ENCODE measurements around the gene ATP8B3. TPM values are rescaled to one million over a fixed set of nuclear protein-coding genes. Genes with fewer than 3 reads are reported as not detected.

ATP8B3 gene
- total and polyA plus RNA-seq, 3 experiments from 2014 or later: 0.97 to 2.4 (median 1.6) TPM

- Histone ChIP-seq H3K27ac (ENCODE audit: low read depth, low read length) (no peak overlapping the region), H3K9me3 (ENCODE audit: low read length) (no peaks in the 10 kb centered on the region), H3K36me3 (ENCODE audit: insufficient read depth, low read length) (no peaks in the 10 kb centered on the region), H3K4me3 (ENCODE audit: low read length) (no peak overlapping the region), H3K4me1 (ENCODE audit: insufficient read depth, low read length) (no peaks in the 10 kb centered on the region), H3K27me3 (ENCODE audit: insufficient read depth, low read length, poor library complexity, severe bottlenecking) (no peaks in the 10 kb centered on the region)
- no peak overlapping the region for H3K27ac Mint-ChIP-seq
- ChIA-PET CTCF (interaction anchor here (1.5 kb wide), 1 partner anchor 36 kb away, joined by 5 read pairs; no protein-coding TSS in a partner anchor), POLR2A (no interaction called here)
- H3K27me3 Mint-ChIP-seq: peaks cover 8 to 16% of the 10 kb centered on the region in 2 donors
- no peaks in the 10 kb centered on the region for H3K4me1 Mint-ChIP-seq
- no peak for DNase-seq
- H3K36me3 Mint-ChIP-seq: no peaks in the 10 kb centered on the region
- H3K4me3 Mint-ChIP-seq: no peak overlapping the region
- no peaks in the 10 kb centered on the region for H3K9me3 Mint-ChIP-seq
These were observed 22.6 kb downstream of the ATP8B3 start for GRCh38 chr19:1789261-1790041.

GRCh38 chr19:1787116-1787515 is 25.0 kb downstream of the ATP8B3 start:
- peaks cover 26% of the 10 kb centered on the region in 2 donors for H3K27me3 Mint-ChIP-seq
- H3K27me3 ChIP-seq (ENCODE audit: insufficient read depth, low read length, poor library complexity, severe bottlenecking): peaks cover 6% of the 10 kb centered on the region
- ChIA-PET POLR2A (no interaction called here), CTCF (no interaction called here)
- no peaks in the 10 kb centered on the region for H3K4me1 Mint-ChIP-seq
- H3K36me3 ChIP-seq (ENCODE audit: insufficient read depth, low read length): no peaks in the 10 kb centered on the region
- no peak overlapping the region for H3K27ac ChIP-seq (ENCODE audit: low read depth, low read length)
- H3K9me3 Mint-ChIP-seq: peaks cover 0 to 6% (median 6%) of the 10 kb centered on the region in 5 donors
- no peak overlapping the region for H3K4me3 Mint-ChIP-seq
- no peak overlapping the region for H3K4me3 ChIP-seq (ENCODE audit: low read length)
- no peaks in the 10 kb centered on the region for H3K4me1 ChIP-seq (ENCODE audit: insufficient read depth, low read length)
- H3K9me3 ChIP-seq (ENCODE audit: low read length): peaks cover under 1% of the 10 kb centered on the region
- no peaks in the 10 kb centered on the region for H3K36me3 Mint-ChIP-seq
- no peak for DNase-seq
- H3K27ac Mint-ChIP-seq: peak overlapping the region in 1 of 8 donors; percentile 41

GRCh38 chr19:1786668-1787067 is 25.4 kb downstream of the ATP8B3 start:
- Mint-ChIP-seq H3K4me3 (no peak overlapping the region), H3K36me3 (no peaks in the 10 kb centered on the region), H3K27me3 (peaks cover 30 to 31% of the 10 kb centered on the region in 2 donors), H3K4me1 (no peaks in the 10 kb centered on the region), H3K27ac (no peak overlapping the region), H3K9me3 (peaks cover 0 to 10% (median 6%) of the 10 kb centered on the region in 5 donors)
- Histone ChIP-seq H3K4me3 (ENCODE audit: low read length) (no peak overlapping the region), H3K4me1 (ENCODE audit: insufficient read depth, low read length) (no peaks in the 10 kb centered on the region), H3K9me3 (ENCODE audit: low read length) (peaks cover 5% of the 10 kb centered on the region), H3K27me3 (ENCODE audit: insufficient read depth, low read length, poor library complexity, severe bottlenecking) (peaks cover 10% of the 10 kb centered on the region), H3K36me3 (ENCODE audit: insufficient read depth, low read length) (no peaks in the 10 kb centered on the region), H3K27ac (ENCODE audit: low read depth, low read length) (no peak overlapping the region)
- ChIA-PET CTCF (no interaction called here), POLR2A (no interaction called here)
- no peak for DNase-seq

- Mint-ChIP-seq H3K4me3 (no peak overlapping the region), H3K27ac (no peak overlapping the region), H3K36me3 (no peaks in the 10 kb centered on the region), H3K4me1 (no peaks in the 10 kb centered on the region), H3K9me3 (peaks cover 0 to 16% (median 9%) of the 10 kb centered on the region in 5 donors), H3K27me3 (peaks cover 35 to 40% of the 10 kb centered on the region in 2 donors)
- no peak overlapping the region for H3K4me3 ChIP-seq (ENCODE audit: low read length)
- H3K9me3 ChIP-seq (ENCODE audit: low read length): peaks cover 6% of the 10 kb centered on the region
- no peaks in the 10 kb centered on the region for H3K4me1 ChIP-seq (ENCODE audit: insufficient read depth, low read length)
- no peaks in the 10 kb centered on the region for H3K36me3 ChIP-seq (ENCODE audit: insufficient read depth, low read length)
- CTCF ChIA-PET: no interaction called here
- no peak for DNase-seq
- POLR2A ChIA-PET: no interaction called here
- peaks cover 17% of the 10 kb centered on the region for H3K27me3 ChIP-seq (ENCODE audit: insufficient read depth, low read length, poor library complexity, severe bottlenecking)
- no peak overlapping the region for H3K27ac ChIP-seq (ENCODE audit: low read depth, low read length)
These were observed 26.8 kb downstream of the ATP8B3 start for GRCh38 chr19:1785310-1785709.

GRCh38 chr19:1783874-1784273 is 28.2 kb downstream of the ATP8B3 start:
- H3K4me1 Mint-ChIP-seq: no peaks in the 10 kb centered on the region
- H3K4me3 ChIP-seq (ENCODE audit: low read length): no peak overlapping the region
- ChIA-PET POLR2A (no interaction called here), CTCF (interaction anchor here (1.6 kb wide), 1 partner anchor 42 kb away, joined by 4 read pairs; no protein-coding TSS in a partner anchor)
- no peak for DNase-seq
- H3K27me3 Mint-ChIP-seq: peaks cover 43 to 53% of the 10 kb centered on the region in 2 donors
- no peaks in the 10 kb centered on the region for H3K4me1 ChIP-seq (ENCODE audit: insufficient read depth, low read length)
- H3K27ac Mint-ChIP-seq: no peak overlapping the region
- peaks cover 17% of the 10 kb centered on the region for H3K27me3 ChIP-seq (ENCODE audit: insufficient read depth, low read length, poor library complexity, severe bottlenecking)
- H3K9me3 Mint-ChIP-seq: peaks cover 0 to 18% (median 9%) of the 10 kb centered on the region in 5 donors
- peaks cover 6% of the 10 kb centered on the region for H3K9me3 ChIP-seq (ENCODE audit: low read length)
- no peak overlapping the region for H3K27ac ChIP-seq (ENCODE audit: low read depth, low read length)
- H3K4me3 Mint-ChIP-seq: no peak overlapping the region
- H3K36me3 Mint-ChIP-seq: no peaks in the 10 kb centered on the region
- H3K36me3 ChIP-seq (ENCODE audit: insufficient read depth, low read length): no peaks in the 10 kb centered on the region

GRCh38 chr19:1783354-1783753 is 28.7 kb downstream of the ATP8B3 start:
- Mint-ChIP-seq H3K27me3 (peaks cover 44 to 58% of the 10 kb centered on the region in 2 donors), H3K36me3 (no peaks in the 10 kb centered on the region), H3K27ac (no peak overlapping the region), H3K4me1 (no peaks in the 10 kb centered on the region), H3K4me3 (no peak overlapping the region), H3K9me3 (peaks cover 0 to 18% (median 9%) of the 10 kb centered on the region in 5 donors)
- CTCF ChIA-PET: interaction anchor here (1.6 to 2.2 kb wide), 3 partner anchors 10 to 43 kb away, joined by 4 to 12 read pairs (median 5); no protein-coding TSS in a partner anchor
- DNase-seq: no peak
- POLR2A ChIA-PET: no interaction called here
- Histone ChIP-seq H3K9me3 (ENCODE audit: low read length) (peaks cover 6% of the 10 kb centered on the region), H3K27ac (ENCODE audit: low read depth, low read length) (no peak overlapping the region), H3K4me1 (ENCODE audit: insufficient read depth, low read length) (no peaks in the 10 kb centered on the region), H3K4me3 (ENCODE audit: low read length) (no peak overlapping the region), H3K36me3 (ENCODE audit: insufficient read depth, low read length) (no peaks in the 10 kb centered on the region), H3K27me3 (ENCODE audit: insufficient read depth, low read length, poor library complexity, severe bottlenecking) (peaks cover 17% of the 10 kb centered on the region)

GRCh38 chr19:1782521-1782920 is 29.6 kb downstream of the ATP8B3 start:
- H3K27ac Mint-ChIP-seq: no peak overlapping the region
- Histone ChIP-seq H3K4me1 (ENCODE audit: insufficient read depth, low read length) (no peaks in the 10 kb centered on the region), H3K9me3 (ENCODE audit: low read length) (peaks cover 6% of the 10 kb centered on the region), H3K27ac (ENCODE audit: low read depth, low read length) (no peak overlapping the region), H3K36me3 (ENCODE audit: insufficient read depth, low read length) (no peaks in the 10 kb centered on the region), H3K4me3 (ENCODE audit: low read length) (no peak overlapping the region), H3K27me3 (ENCODE audit: insufficient read depth, low read length, poor library complexity, severe bottlenecking) (peaks cover 17% of the 10 kb centered on the region)
- H3K9me3 Mint-ChIP-seq: peaks cover 0 to 18% (median 9%) of the 10 kb centered on the region in 5 donors
- H3K36me3 Mint-ChIP-seq: no peaks in the 10 kb centered on the region
- H3K4me3 Mint-ChIP-seq: no peak overlapping the region
- POLR2A ChIA-PET: no interaction called here
- CTCF ChIA-PET: interaction anchor here (0.9 to 2.2 kb wide), 6 partner anchors 10 to 50 kb away, joined by 4 to 12 read pairs (median 4); no protein-coding TSS in a partner anchor
- H3K4me1 Mint-ChIP-seq: no peaks in the 10 kb centered on the region
- peaks cover 46 to 64% of the 10 kb centered on the region in 2 donors for H3K27me3 Mint-ChIP-seq
- no peak for DNase-seq

- H3K9me3 ChIP-seq (ENCODE audit: low read length): peaks cover 6% of the 10 kb centered on the region
- H3K4me1 ChIP-seq (ENCODE audit: insufficient read depth, low read length): no peaks in the 10 kb centered on the region
- no peak overlapping the region for H3K27ac Mint-ChIP-seq
- H3K9me3 Mint-ChIP-seq: peaks cover 0 to 21% (median 12%) of the 10 kb centered on the region in 5 donors
- CTCF ChIA-PET: interaction anchor here (1.1 to 1.7 kb wide), 2 partner anchors 48 to 58 kb away, joined by 4 read pairs; no protein-coding TSS in a partner anchor
- H3K4me3 ChIP-seq (ENCODE audit: low read length): no peak overlapping the region
- H3K4me1 Mint-ChIP-seq: peaks cover 0 to 6% (median 3%) of the 10 kb centered on the region in 3 donors
- no peak overlapping the region for H3K27ac ChIP-seq (ENCODE audit: low read depth, low read length)
- DNase-seq: no peak
- POLR2A ChIA-PET: no interaction called here
- H3K36me3 Mint-ChIP-seq: no peaks in the 10 kb centered on the region
- no peaks in the 10 kb centered on the region for H3K36me3 ChIP-seq (ENCODE audit: insufficient read depth, low read length)
- H3K4me3 Mint-ChIP-seq: no peak overlapping the region
- H3K27me3 Mint-ChIP-seq: peaks cover 55 to 67% of the 10 kb centered on the region in 2 donors
- peaks cover 37% of the 10 kb centered on the region for H3K27me3 ChIP-seq (ENCODE audit: insufficient read depth, low read length, poor library complexity, severe bottlenecking)
These were observed 31.7 kb downstream of the ATP8B3 start for GRCh38 chr19:1780272-1780958.

All from CD8-positive, alpha-beta memory T cell (primary cell).